Hematopoietic multipotent progenitor cell (in vitro differentiated cells): ENCODE measurements around the gene SNN. TPM values are rescaled to one million over a fixed set of nuclear protein-coding genes. Genes with fewer than 3 reads are reported as not detected.

Experiments used
- DNase-seq, 3 donors: peaks; one replicate each; pipeline ENCODE4 v3.0.0-alpha.2; 2011 to 2015; ENCODE audit warnings: low read depth in 2 of 3, low spot score in 2 of 3
- total RNA-seq: library from RNA; depleted of rRNA; stranded (reverse); fragments of >200 nt; gene quantifications from one replicate; pipeline ENCODE4 v1.2.3, GENCODE V29; 2012

The SNN gene
- total RNA-seq, 1 donor: 15.3 TPM

DNA sequence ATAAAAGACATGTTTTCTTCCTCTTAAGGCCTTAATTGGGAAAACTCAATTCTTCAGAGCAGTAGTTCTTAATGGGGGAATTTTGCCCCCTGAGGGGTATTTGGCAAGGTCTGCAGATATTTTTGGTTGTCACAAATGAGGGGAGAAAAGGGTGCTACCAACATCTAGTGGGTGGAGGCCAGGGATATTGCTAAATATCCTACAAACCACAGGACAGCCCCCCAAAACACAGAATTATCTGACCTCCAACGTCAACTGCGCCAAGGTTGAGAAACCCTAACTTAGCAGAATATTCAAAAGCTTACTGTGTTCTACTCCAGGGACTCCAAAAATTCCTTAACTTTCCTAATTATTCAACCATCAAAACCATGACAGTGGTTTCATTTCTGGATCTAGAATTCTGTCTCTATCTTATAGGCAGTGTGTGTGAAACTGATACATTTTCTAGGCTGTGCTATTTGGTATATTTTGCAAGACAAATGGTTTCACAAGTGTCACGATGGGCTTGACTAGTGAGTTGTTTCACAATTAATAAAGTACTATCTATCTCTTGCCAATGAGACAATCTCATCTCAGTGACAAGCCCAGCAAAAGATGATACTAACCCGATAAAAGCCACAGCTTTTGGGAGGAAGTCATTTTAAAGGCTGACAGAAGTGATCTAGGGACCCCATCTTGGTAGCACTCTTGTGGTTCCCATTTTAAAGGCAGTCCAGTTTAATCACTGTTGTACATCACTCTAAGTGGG lies 59.7 kb downstream of the SNN start:
- peak in 1 of 3 donors; percentile 22 for DNase-seq

Other genes starting within 250 kb of the SNN start
- gene LITAF, start 81.5 kb upstream of the SNN start, total RNA-seq: 79.4 TPM
- 35.0 TPM for gene TXNDC11, start 74.4 kb downstream of the SNN start, total RNA-seq
- gene ZC3H7A, start 128.8 kb downstream of the SNN start, total RNA-seq: 24.5 TPM
- 49.8 TPM for gene RSL1D1, start 183.1 kb downstream of the SNN start, total RNA-seq
- gene GSPT1, start 247.5 kb downstream of the SNN start, total RNA-seq: 20.5 TPM